DOHH2 (cell line): ENCODE data around the gene TRIM74.
"Not testable (repeated sequence)": the region's sequence is repeated elsewhere in the genome, so short reads cannot be mapped to it uniquely, and the experiment has no call there.

Experiments
- CTCF ChIP-seq: fragments of 200-600 bp; sonication (generic); IDR thresholded peaks from one replicate; pipeline ENCODE4 v1.5.1; 2014; ENCODE audit warnings: antibody characterized with exemption, mild to moderate bottlenecking, low read depth, low read length; ENCODE audit not compliant: poor library complexity, severe bottlenecking
- EZH2phosphoT487 ChIP-seq: fragments of 200-600 bp; sonication (generic); IDR thresholded peaks from 2 replicates; pipeline ENCODE4 v1.6.1; 2017; ENCODE audit warnings: borderline replicate concordance, mild to moderate bottlenecking, antibody characterized with exemption, low read length, moderate library complexity, mixed read lengths

- TF ChIP-seq CTCF, EZH2phosphoT487: not testable (repeated sequence)
These were observed 41.5 kb downstream of the TRIM74 start for GRCh38 chr7:72927791-72928190.
